Stimulated activated CD8-positive, alpha-beta memory T cell treated with anti-CD3 and anti-CD28 coated beads, Interleukin-7, amount 100 ng/mL, for 24 hours (primary cell): Measurements from ENCODE around the gene SLC4A9.
"Not testable (repeated sequence)": the region's sequence is repeated elsewhere in the genome, so short reads cannot be mapped to it uniquely, and the experiment has no call there.

ENCODE experiments used
- DNase-seq: peaks from one replicate; pipeline ENCODE4 v3.0.0-alpha.2; 2020; ENCODE audit warnings: low read depth

The SLC4A9 gene

DNA sequence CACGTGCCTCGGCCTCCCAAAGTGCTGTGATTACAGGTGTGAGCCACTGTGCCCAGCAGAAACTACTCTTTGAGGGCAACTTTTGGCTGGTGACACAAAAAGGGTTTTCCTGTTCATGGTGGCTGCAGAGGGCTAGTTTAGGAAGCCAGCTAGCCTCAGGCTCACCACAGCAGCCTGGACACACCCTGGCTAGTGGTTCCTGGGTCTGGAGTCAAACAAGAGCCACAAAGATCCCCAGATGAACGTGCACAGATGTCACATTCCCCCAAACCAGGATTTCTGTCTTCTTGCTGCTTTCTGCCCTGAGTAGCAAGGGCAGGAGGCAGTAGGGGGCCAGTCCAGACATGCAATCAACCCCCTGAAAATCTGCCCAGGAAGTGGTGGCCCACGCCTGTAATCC is 20.4 kb upstream of the SLC4A9 start:
- no peak for DNase-seq

DNA sequence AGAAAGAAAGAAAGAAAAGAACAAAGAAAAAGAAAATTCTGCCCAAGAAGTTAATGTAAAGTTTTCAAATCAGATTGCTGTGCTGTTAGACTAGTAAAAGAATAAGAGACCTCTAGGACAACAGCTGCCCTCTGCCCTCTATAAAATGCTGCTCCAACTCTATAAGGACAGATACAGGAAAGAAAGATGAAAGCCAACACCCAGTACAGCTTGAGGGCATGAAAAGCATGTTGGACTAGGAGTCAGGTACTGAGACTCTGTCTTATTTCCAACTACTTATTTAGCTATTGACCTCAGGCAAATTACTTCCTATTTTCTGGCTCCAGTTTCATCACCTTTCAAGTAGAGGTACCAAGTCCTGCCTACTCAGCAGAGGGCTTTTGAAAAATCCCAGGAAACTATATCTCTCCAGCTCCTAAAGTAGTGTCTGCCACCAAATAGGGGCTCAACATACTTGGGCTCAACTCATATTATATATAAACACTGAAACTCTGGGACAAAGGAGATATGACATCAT is 19.3 kb upstream of the SLC4A9 start:
- no peak for DNase-seq

DNA sequence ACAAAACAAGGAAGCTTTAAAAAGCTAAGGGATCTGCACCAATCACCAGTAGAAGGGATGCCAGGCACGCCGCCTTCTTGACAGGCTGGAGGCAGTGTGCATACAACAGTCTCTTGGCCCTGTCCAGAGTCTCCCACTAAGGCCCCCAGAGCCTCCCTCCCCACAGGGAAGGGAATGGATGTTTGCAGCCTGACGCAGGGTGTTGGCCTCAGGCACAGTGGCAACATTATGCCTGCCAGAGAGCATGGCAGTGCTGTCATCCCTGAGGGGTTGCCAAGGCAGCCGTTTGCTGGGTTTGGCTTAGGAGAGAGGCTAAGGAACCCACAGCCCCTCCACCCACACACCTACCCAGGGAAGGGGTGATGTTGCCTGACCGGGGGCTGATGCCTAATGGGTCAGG is 18.4 kb upstream of the SLC4A9 start:
- no peak for DNase-seq

DNA sequence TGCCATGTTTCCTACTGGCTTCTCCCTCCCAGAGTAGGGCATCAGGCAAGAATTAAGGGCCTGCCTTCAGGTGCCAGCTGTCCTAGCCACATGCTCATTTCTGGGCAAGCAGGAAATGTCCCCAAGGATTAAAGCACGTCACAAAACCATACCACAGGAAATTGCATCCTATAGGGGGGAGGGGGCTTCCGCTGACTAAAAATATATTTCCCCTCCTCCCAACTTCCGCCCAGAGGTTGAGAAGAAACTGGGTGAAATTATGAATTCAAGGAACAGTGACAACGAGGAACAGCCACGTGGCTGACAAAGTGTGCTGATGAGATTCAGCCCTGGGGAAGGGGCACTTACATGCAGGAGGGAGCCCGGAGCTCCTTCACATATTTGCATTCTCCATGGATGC is 17.7 kb upstream of the SLC4A9 start:
- DNase-seq: no peak

DNA sequence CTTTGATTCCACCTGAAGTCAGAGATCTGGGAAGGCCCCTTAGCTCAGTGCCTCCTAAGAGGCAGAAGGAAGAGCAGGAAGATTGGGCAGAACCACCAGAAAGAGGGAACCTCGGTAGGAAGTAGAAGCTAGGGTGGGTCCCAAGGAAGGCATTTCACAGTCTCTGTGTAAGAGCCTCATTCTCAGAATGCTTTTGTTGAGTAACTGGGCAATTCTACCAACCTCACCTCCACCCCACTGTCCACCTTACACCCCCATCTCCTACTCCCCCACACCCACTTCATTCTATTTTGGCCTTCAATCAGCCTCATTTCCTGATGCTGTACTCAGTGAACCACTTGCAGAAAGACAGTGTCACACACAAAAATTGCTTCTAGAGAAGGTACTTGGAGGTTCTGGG is 17.1 kb upstream of the SLC4A9 start:
- no peak for DNase-seq

DNA sequence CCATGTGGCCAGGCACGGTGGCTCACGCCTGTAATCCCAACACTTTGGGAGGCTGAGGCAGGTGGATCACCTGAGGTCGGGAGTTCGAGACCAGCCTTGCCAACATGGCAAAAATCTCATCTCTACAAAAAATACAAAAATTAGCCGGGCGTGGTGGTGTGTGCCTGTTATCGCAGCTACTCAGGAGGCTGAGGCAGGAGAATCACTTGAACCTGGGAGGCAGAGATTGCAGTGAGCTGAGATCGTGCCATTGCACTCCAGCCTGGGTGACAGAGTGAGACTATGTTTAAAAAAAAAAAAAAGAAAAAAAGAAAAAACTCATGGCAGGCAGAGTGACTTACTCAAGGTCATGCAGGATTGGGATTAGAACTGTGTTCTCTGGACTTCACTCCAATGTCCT is 16.1 kb upstream of the SLC4A9 start:
- not testable (repeated sequence) for DNase-seq

DNA sequence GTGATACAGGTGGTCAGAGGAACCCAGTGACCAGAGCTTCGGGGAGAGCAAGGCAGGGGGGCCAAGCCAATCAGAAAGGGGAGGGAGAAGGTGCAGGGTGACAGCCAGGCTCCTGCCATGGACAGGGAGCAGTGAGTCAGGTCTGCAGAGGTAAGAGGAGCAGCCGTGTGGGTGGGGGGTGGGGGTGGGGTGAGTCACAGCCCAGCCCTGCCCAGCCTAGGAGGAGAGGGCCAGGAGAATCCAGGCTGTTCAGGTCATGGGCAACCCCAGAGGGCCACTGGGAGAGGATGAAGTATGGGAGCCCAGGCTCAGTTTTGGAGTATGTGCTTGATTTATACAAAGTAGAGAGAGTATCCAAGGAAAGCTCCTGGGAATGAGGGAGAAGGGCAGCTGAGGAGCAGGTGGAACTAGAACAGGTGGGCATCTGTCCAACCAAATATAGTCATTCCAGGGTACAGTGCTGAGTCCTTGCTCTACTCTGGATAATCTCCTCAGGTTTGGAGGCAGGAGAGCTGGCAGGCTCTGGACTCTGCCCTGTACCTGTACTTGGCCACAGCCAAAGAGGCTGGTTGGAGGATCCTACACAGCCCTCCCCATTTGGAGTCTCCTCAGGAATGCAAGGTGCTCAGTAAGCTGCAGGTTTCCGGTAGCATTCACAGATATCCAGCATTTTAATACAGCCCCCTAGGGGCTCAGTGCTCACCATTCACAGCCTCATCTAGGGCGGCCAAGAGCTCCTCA is 15.1 kb upstream of the SLC4A9 start:
- DNase-seq: no peak

DNA sequence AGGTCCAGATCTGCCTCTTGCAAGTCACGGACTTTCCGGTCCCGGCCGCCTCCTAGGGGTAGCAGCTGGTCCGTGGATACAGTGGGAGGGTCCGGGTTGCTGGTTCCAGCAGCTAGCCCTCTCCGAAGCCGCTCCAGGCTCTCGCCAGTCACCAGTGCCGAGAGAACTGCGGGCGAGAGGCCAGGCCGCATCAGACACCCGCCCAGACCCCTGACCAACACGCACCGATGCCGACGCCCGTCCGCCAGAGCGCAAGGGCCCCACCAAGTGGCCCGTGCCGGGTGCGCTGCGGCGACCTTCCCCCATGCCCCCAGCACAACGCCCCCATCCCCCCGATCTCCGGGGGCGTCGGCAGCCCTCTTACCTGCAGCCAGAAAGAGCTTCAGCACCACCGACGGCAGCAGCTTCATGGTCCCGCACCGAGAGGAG is 14.1 kb upstream of the SLC4A9 start:
- DNase-seq: no peak

DNA sequence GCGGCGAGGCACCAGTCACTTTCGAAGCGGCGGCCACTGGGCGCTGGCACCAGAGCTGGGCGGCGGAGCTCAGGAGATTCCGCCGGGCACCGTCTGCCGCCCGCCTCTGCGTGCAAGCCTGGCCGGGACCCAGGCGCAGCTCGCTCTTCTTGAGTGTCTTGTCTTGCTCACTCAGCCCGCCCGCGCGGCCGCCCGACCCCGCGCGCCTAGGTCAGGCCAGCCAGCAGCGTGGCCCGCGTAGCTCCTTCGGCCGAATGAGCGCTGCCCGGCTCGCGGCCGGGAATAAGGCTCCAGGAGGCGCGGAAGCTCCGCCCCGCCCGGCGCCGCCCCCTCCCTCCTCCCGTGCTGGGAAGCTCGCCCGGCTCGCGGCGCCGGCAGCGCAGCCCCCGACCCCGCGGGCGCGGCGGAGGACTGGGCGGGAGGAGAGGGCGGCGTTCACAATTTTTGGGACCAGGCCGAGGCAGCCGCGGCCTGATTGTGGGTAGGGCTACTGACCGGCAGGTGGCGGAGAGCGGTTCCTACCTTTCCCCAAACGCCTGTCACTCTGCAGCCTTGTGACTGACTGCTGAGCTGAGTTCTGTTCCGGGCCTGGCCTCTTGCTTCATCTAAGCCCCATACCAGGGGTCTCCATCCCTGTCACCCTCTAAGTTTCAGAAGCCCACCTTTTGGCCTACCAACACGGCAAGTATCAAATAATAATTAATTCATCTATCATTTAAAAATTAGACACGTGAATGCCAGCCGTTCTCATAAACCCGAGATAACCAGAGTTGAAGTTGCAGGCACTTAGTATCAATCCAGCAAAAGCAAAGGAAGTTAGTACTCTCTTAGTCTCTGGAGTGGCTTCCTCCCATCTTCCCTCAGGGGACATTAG is 13.4 kb upstream of the SLC4A9 start, which contains the start of gene HBEGF:
Gene HBEGF, minus strand, starts transcription at position 256 of the 874 bp plus-strand sequence. CDS start 275 bp downstream, outside the sequence.
- DNase-seq: no peak

DNA sequence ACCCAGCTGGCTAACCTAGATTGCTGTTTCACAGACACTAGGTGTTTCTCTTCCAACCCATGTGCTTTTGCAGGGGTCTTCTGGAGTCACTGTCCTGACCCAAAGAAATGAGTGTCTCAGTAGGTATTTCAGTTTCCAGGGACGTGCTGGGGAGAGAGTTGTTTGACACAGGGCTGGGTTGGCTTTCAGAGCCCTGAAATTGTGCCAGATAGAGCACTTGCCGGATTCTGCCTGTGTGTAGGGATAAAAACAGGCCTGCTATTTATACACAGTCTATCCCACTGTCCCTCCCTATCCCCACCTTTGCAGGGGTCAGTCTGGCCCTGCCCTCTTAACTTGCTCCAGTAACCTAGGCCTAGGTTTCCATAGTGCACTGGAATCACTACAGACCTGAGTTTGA is 12.6 kb upstream of the SLC4A9 start:
- no peak for DNase-seq

DNA sequence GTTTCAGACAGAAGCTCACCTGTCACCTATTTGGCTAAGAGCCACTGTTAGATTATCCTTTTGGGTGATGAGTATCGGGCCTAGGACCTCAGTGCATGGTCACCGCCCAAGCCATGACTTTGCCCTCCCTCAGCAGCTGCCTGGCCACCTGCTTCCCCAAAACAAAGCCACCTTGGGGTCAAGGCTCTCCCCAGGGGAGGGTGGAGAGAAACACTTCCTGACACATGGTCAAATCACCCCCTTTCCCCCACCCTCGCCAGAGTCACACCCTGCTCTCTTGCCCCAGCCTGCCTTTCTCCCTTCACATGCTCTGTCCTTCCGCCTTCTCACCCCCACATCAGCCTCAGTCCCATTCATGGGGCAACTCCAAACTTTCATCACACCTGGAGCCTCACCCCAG is 11.9 kb upstream of the SLC4A9 start:
- DNase-seq: no peak

DNA sequence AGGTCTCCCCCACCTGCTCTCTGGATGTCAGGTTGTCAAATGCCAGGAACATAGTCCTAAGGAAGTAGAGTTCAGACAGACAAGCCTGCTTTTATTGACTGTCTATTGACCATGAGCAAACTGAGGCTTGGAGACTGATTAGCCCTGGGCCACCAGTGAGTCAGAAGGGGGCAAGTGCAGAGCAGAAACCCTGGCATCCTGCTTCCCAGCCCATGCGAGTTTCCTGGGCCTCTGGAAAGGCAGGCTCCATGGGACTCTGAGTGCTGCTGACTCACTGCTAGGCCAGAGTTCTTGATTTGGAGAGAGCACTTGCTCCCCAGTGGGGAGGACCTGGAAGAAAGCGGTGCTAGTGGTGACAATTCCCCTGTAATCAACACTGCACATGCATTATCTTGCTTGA is 10.8 kb upstream of the SLC4A9 start:
- DNase-seq: no peak

DNA sequence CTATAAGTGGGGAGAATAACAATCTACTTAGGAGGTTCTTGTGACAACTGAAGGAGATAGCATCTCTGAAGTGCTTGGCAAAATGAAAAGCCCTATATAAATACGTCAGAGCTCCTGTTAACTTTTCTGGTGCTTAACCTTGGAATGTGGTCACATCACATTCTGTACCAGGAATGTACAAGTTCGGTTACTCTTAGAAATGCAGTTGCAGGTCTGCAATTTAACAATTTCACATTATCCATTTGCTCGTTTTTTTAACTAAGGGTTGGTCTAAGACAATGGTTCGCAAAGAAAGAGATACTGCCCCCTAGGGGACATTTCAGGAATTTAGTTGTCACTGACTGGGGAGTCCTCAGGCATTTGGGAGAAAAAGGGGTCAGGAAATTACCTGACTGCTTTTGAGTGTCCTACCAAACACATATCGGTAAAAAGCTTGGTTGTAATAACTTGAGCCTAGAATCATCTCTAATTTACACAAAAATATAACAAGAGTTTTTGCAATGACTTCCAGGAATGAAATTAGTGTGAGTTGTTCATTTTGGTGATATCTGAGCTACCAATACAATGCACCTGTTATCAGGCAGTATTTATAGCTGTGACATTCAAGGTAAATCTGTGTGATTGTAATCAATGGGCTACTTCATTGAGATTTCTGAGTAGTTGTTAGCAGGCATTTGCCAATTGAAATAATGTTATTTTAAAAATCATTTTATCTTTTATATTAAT is 8.2 kb upstream of the SLC4A9 start:
- no peak for DNase-seq

DNA sequence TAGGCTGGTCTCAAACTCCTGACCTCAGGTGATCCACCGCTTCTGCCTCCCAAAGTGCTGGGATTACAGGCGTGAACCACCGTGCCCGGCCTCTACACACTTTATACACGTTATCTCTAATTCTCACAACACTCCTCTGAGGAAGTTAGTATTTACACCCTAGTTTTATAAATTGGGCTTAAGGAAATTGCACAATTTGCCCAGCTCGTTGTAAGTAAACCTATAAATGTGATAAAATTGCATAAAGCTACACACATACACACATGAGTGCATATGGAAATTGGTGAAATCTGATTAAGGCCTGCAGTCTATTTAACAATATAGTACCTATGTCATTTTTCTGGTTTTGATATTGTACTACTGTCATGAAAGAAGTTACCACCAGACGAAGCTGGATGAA is 4.4 kb upstream of the SLC4A9 start:
- DNase-seq: no peak

DNA sequence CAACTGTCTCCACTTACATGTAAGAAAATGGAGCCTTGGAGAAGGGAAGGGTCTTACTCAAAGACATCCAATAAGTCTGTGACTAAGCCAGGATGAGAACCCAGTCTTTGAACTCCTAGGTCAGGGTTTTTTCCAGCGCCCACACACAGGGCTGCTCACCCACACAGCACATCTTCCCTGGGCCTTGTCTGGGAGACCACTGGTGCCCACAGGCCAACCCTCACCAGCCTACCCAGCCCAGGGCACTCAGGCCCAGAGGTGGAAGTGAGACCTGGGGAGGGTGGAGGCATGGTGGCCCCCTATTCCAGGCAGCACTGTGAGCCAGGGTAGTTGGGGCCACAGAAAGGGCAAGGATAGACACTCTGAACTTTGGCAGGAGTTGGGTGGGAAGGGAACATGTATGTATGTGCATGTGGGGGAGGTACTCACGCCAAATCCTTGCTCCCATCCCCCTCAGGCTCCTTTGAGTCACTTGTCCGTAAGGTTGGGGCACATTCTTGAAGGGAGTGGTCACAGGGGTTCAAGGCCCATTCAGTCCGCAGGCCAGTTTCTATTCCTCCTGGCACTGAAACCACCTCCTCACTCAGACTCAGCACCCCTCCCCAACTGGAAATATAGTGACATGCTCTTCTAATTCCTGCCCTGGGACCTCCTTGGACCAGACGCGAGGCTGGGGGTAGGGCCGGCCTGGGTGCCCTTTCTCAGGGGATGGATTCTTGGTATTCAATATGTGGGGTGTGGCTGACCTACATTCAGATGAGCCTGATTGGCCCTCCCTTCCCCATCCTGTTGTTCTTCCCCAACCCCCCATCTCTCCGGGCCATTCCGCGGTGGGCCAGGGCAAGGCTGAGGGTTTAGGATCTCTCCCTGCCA is 2.9 kb upstream of the SLC4A9 start:
- no peak for DNase-seq

DNA sequence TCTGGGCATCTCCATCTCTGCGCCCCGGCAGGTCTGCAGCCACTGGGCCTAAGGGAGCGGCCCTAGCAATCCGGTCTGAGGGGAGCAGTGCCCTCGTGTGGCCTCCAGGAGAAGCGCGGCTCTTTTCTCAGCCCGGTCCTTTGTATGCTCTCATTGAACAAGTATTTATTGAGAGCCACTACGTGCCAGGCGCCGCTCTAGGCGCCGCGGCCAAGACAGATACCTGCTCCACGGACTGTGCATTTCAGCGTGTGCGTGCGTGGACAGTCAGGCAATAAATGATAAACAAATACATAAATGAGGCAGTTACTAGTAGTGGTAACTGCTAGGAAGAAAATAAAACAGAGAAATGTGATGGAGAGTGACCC is 2.3 kb upstream of the SLC4A9 start:
- peak; percentile 41 for DNase-seq

DNA sequence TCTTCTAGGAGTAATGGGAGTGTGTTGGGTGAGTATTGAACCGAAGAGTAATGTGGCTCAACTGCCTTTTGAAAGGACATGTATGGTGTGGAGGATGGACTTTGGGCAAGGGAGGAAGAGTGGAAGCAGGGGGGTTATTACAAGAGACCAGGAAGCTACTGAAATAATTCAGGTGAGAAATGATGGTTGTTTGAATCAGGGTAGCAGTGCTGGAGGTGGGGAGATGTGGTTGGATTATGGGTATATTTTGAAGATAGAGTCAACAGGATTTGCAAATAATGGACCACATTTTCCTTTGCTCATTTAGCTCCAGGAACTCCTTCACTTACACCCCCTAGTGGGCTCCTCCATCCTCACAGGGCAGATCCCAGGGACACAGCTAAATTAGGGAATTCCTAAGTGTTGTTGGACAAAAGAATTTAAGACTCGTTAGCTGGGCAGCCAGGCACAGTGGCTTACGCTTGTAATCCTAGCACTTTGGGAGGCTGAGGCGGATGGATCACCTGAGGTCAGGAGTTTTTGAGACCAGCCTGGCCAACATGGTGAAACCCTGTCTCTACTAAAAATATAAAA is 1.2 kb upstream of the SLC4A9 start:
- no peak for DNase-seq

DNA sequence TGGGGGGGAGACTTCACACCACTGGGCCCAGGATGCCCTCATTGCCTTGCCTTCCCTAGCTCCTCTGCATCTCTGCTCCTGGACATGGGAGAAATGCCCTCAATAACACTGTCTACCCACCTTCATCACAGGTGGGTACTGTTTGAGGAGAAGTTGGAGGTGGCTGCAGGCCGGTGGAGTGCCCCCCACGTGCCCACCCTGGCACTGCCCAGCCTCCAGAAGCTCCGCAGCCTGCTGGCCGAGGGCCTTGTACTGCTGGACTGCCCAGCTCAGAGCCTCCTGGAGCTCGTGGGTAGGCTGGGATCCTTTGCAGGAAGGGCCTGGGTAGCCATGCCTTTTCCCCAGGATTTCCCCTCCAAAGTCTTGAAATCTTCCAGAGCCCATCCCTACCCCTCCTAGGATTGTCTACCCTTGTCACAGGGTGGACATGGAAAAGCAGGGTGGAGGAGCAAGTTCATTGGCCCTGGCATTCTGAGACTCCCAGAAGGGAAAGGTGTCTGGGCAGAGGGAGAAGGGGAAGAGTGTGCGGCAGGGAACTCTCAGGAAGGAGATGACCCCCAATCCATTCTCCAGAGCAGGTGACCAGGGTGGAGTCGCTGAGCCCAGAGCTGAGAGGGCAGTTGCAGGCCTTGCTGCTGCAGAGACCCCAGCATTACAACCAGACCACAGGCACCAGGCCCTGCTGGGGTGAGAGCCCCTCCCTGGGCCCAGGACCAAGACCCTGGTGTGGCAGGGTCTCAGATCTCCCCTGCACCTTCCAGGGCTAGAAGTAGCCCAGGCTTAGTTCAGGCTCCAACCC is 886 bp downstream of the SLC4A9 start:
- DNase-seq: no peak

DNA sequence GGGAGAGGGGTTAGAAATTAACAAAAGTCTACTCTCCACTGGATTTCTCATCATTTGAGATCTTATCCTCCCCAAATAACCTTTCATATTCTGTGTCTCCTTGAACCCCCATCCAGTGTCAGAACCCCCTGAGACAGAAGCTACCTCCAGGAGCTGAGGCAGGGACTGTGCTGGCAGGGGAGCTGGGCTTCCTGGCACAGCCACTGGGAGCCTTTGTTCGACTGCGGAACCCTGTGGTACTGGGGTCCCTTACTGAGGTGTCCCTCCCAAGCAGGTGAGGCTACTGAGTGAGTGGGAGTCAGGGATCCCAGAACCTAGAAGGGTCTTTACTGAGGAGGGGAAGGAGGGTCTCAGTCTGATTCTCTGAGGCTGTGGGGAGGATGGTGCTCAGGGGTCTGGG is 1.9 kb downstream of the SLC4A9 start:
- no peak for DNase-seq

DNA sequence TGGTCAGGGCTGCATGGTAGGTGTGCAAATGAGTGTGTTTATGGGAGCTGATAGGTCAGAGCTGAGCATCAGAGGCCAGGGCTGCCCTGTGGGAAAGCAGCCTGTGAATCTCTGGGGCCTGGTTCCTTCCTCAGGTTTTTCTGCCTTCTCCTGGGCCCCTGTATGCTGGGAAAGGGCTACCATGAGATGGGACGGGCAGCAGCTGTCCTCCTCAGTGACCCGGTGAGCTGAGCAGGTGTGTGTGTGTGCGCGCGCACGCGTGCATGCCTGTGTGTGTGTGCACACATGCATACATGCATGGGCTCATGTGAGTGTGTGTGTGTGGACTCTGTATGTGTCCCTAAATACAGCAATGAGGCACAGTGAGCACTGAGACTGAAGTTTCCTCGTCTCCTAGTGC is 2.3 kb downstream of the SLC4A9 start:
- no peak for DNase-seq
